HAP-1 (cell line): ENCODE measurements around the gene RAMP1.

Experiments used
- DNase-seq, 2 experiments: peaks; one replicate each; pipeline ENCODE4 v3.0.0-alpha.2; 2016 to 2020; ENCODE audit warnings: low spot score in 2 of 2
- H3K27me3 ChIP-seq: fragments of 250-450 bp; sonication (Bioruptor Pico); 2 replicates; pipeline ENCODE4 v1.5.1; 2020; ENCODE audit warnings: low read depth, mild to moderate bottlenecking, moderate library complexity
- H3K36me3 ChIP-seq: fragments of 250-450 bp; sonication (Bioruptor Pico); replicated peaks from 2 replicates; pipeline ENCODE4 v1.5.1; 2020; ENCODE audit warnings: mild to moderate bottlenecking
- H3K4me1 ChIP-seq: fragments of 250-450 bp; sonication (Bioruptor Pico); 2 replicates; pipeline ENCODE4 v1.5.1; 2020; ENCODE audit warnings: mild to moderate bottlenecking
- H3K4me3 ChIP-seq: fragments of 250-450 bp; sonication (Bioruptor Pico); 2 replicates; pipeline ENCODE4 v1.5.1; 2020; ENCODE audit warnings: mild to moderate bottlenecking, moderate library complexity
- H3K9me3 ChIP-seq: fragments of 250-450 bp; sonication (Bioruptor Pico); 2 replicates; pipeline ENCODE4 v1.5.1; 2020; ENCODE audit warnings: mild to moderate bottlenecking, moderate library complexity
- in situ Hi-C: fragments of 300-500 bp; cut with MboI; formaldehyde crosslinking; loops from 3 replicates; pipeline ENCODE4 v1.14.3; 2020; ENCODE audit warnings: low sequenced_read_pairs, inconsistent platforms, mixed read lengths

Gene RAMP1

GRCh38 chr2:237915576-237915975 lies 56.2 kb downstream of the RAMP1 start:
- in situ Hi-C loops: no loop called here
- H3K4me1 ChIP-seq: no peaks in the 10 kb centered on the region
- no peak for DNase-seq
- H3K27me3 ChIP-seq: no peaks in the 10 kb centered on the region
- no peaks in the 10 kb centered on the region for H3K9me3 ChIP-seq
- H3K36me3 ChIP-seq: no peaks in the 10 kb centered on the region
- no peak overlapping the region for H3K4me3 ChIP-seq

- in situ Hi-C loops: no loop called here
- Histone ChIP-seq H3K9me3 (no peaks in the 10 kb centered on the region), H3K36me3 (no peaks in the 10 kb centered on the region), H3K27me3 (no peaks in the 10 kb centered on the region), H3K4me3 (no peak overlapping the region), H3K4me1 (no peaks in the 10 kb centered on the region)
- DNase-seq: no peak
Measured at GRCh38 chr2:237916296-237916695, 56.9 kb downstream of the RAMP1 start.

GRCh38 chr2:237917696-237918374 lies 58.4 kb downstream of the RAMP1 start:
- Histone ChIP-seq H3K4me3 (no peak overlapping the region), H3K27me3 (no peaks in the 10 kb centered on the region), H3K9me3 (no peaks in the 10 kb centered on the region), H3K4me1 (no peaks in the 10 kb centered on the region), H3K36me3 (no peaks in the 10 kb centered on the region)
- DNase-seq: no peak
- in situ Hi-C loops: no loop called here

GRCh38 chr2:237919593-237919992 lies 60.2 kb downstream of the RAMP1 start:
- DNase-seq: no peak
- H3K4me1 ChIP-seq: no peaks in the 10 kb centered on the region
- H3K9me3 ChIP-seq: no peaks in the 10 kb centered on the region
- no peaks in the 10 kb centered on the region for H3K36me3 ChIP-seq
- no peaks in the 10 kb centered on the region for H3K27me3 ChIP-seq
- H3K4me3 ChIP-seq: no peak overlapping the region
- in situ Hi-C loops: no loop called here

GRCh38 chr2:237920673-237921072 lies 61.2 kb downstream of the RAMP1 start:
- DNase-seq: no peak
- no peaks in the 10 kb centered on the region for H3K36me3 ChIP-seq
- no peak overlapping the region for H3K4me3 ChIP-seq
- in situ Hi-C loops: no loop called here
- H3K27me3 ChIP-seq: no peaks in the 10 kb centered on the region
- H3K4me1 ChIP-seq: no peaks in the 10 kb centered on the region
- no peaks in the 10 kb centered on the region for H3K9me3 ChIP-seq

GRCh38 chr2:237921967-237922492 lies 62.6 kb downstream of the RAMP1 start:
- Histone ChIP-seq H3K36me3 (no peaks in the 10 kb centered on the region), H3K4me3 (no peak overlapping the region), H3K27me3 (no peaks in the 10 kb centered on the region), H3K9me3 (no peaks in the 10 kb centered on the region), H3K4me1 (no peaks in the 10 kb centered on the region)
- DNase-seq: no peak
- in situ Hi-C loops: no loop called here

- no peaks in the 10 kb centered on the region for H3K9me3 ChIP-seq
- in situ Hi-C loops: no loop called here
- H3K36me3 ChIP-seq: no peaks in the 10 kb centered on the region
- no peaks in the 10 kb centered on the region for H3K4me1 ChIP-seq
- no peaks in the 10 kb centered on the region for H3K27me3 ChIP-seq
- DNase-seq: no peak
- H3K4me3 ChIP-seq: peak overlapping the region; percentile 26; the same call in 1 of the 2 replicates
Measured at GRCh38 chr2:237922641-237923361, 63.4 kb downstream of the RAMP1 start.

GRCh38 chr2:237923481-237924163 lies 64.2 kb downstream of the RAMP1 start:
- peak; percentile 73 to 89 for DNase-seq
- H3K4me3 ChIP-seq: peak overlapping the region; percentile 26
- H3K4me1 ChIP-seq: no peaks in the 10 kb centered on the region
- no peaks in the 10 kb centered on the region for H3K36me3 ChIP-seq
- no peaks in the 10 kb centered on the region for H3K9me3 ChIP-seq
- in situ Hi-C loops: no loop called here
- H3K27me3 ChIP-seq: no peaks in the 10 kb centered on the region

- no peaks in the 10 kb centered on the region for H3K9me3 ChIP-seq
- in situ Hi-C loops: no loop called here
- no peaks in the 10 kb centered on the region for H3K36me3 ChIP-seq
- H3K27me3 ChIP-seq: no peaks in the 10 kb centered on the region
- no peaks in the 10 kb centered on the region for H3K4me1 ChIP-seq
- H3K4me3 ChIP-seq: no peak overlapping the region
- no peak for DNase-seq
Measured at GRCh38 chr2:237924164-237924534, 64.7 kb downstream of the RAMP1 start.

GRCh38 chr2:237927135-237927534 lies 67.7 kb downstream of the RAMP1 start:
- no peaks in the 10 kb centered on the region for H3K27me3 ChIP-seq
- in situ Hi-C loops: no loop called here

GRCh38 chr2:237927986-237928385 lies 68.6 kb downstream of the RAMP1 start:
- H3K9me3 ChIP-seq: 0 out of 2 replicates have a peak, but pooled peaks cover 3% of the 10 kb centered on the region
- H3K36me3 ChIP-seq: no peaks in the 10 kb centered on the region
- DNase-seq: no peak
- no peak overlapping the region for H3K4me3 ChIP-seq
- in situ Hi-C loops: no loop called here
- H3K27me3 ChIP-seq: no peaks in the 10 kb centered on the region
- H3K4me1 ChIP-seq: no peaks in the 10 kb centered on the region

More at GRCh38 chr2:237927135-237927534, 67.7 kb downstream of the RAMP1 start:
- H3K4me3 ChIP-seq: no peak overlapping the region
- H3K9me3 ChIP-seq: 0 out of 2 replicates have a peak, but pooled peaks cover 3% of the 10 kb centered on the region
- H3K4me1 ChIP-seq: no peaks in the 10 kb centered on the region
- H3K36me3 ChIP-seq: no peaks in the 10 kb centered on the region
- DNase-seq: no peak

GRCh38 chr2:237929979-237930378 lies 70.6 kb downstream of the RAMP1 start:
- Histone ChIP-seq H3K9me3 (0 out of 2 replicates have a peak, but pooled peaks cover 3% of the 10 kb centered on the region), H3K4me3 (no peak overlapping the region), H3K27me3 (no peaks in the 10 kb centered on the region), H3K4me1 (no peaks in the 10 kb centered on the region), H3K36me3 (no peaks in the 10 kb centered on the region)
- no peak for DNase-seq
- in situ Hi-C loops: no loop called here

GRCh38 chr2:237931205-237931721 lies 71.8 kb downstream of the RAMP1 start:
- no peak for DNase-seq
- in situ Hi-C loops: no loop called here

More at GRCh38 chr2:237931205-237931721, 71.8 kb downstream of the RAMP1 start:
- H3K9me3 ChIP-seq: 0 out of 2 replicates have a peak, but pooled peaks cover 3% of the 10 kb centered on the region
- H3K4me1 ChIP-seq: no peaks in the 10 kb centered on the region
- H3K27me3 ChIP-seq: no peaks in the 10 kb centered on the region
- no peak overlapping the region for H3K4me3 ChIP-seq
- H3K36me3 ChIP-seq: no peaks in the 10 kb centered on the region
